Peyer's patch (tissue), 4 donors: ENCODE data around the gene PHLDB3. TPM values are rescaled to one million over a fixed set of nuclear protein-coding genes. Genes with fewer than 3 reads are reported as not detected.
A peak's percentile ranks its signal among the peaks of the same experiment; 100 is the strongest.
"Not testable (repeated sequence)": the region's sequence is repeated elsewhere in the genome, so short reads cannot be mapped to it uniquely, and the experiment has no call there.

ENCODE experiments used
- DNase-seq, 3 donors: peaks; one replicate each; pipeline ENCODE4 v3.0.0-alpha.2; 2017 to 2019
- H3K27ac ChIP-seq, 4 donors: fragments of 200-600 bp; sonication (generic); one replicate each; pipeline ENCODE4 v1.5.1; 2016 to 2019
- H3K27me3 ChIP-seq, 2 donors: fragments of 200-600 bp; sonication (generic); one replicate each; pipeline ENCODE4 v1.5.1; 2019
- H3K36me3 ChIP-seq, 3 donors: fragments of 200-600 bp; sonication (generic); one replicate each; pipeline ENCODE4 v1.5.1; 2016 to 2019
- H3K4me1 ChIP-seq, 4 donors: fragments of 200-600 bp; sonication (generic); one replicate each; pipeline ENCODE4 v1.5.1; 2016 to 2019
- H3K4me3 ChIP-seq, 4 donors: fragments of 200-600 bp; sonication (generic); 1 replicate in 3 of 4; 2 replicates in 1 of 4; pipeline ENCODE4 v1.5.1; 2016 to 2019; ENCODE audit warnings: mild to moderate bottlenecking in 1 of 4
- H3K9me3 ChIP-seq, 4 donors: fragments of 200-600 bp; sonication (generic); one replicate each; pipeline ENCODE4 v1.5.1; 2016 to 2019; ENCODE audit warnings: mild to moderate bottlenecking in 1 of 4
- CTCF ChIP-seq, 6 experiments: fragments of 450-650 bp in 4 of 6; fragments of 200-600 bp in 2 of 6; sonication (generic) in 1 of 6; IDR thresholded peaks; one replicate each; pipeline ENCODE4 v1.5.1; 2017 to 2019; ENCODE audit warnings: antibody characterized with exemption in 6 of 6, mild to moderate bottlenecking in 3 of 6, moderate library complexity in 1 of 6
- POLR2A ChIP-seq, 2 donors: fragments of 450-650 bp; IDR thresholded peaks; one replicate each; pipeline ENCODE4 v1.5.1; 2017; ENCODE audit warnings: antibody characterized with exemption in 2 of 2, mild to moderate bottlenecking in 2 of 2, moderate library complexity in 2 of 2
- total RNA-seq, 4 donors: library from RNA; depleted of rRNA; stranded (reverse); fragments of >200 nt; gene quantifications; one replicate each; pipeline ENCODE4 v1.1.0, GENCODE V29; 2016

The PHLDB3 gene
- total RNA-seq, 4 donors from 2014 or later, result 13.0 to 23.4 (median 18.0) TPM

GRCh38 chr19:43526884-43527859, 22.6 kb upstream of the PHLDB3 start, which contains the start of gene ETHE1:
Gene ETHE1, minus strand, starts transcription at chr19:43527201. Its CDS starts 24 bp downstream, at chr19:43527177.
- TF ChIP-seq CTCF (IDR thresholded peaks at IDR 0.05) (peak in 3 of 6 experiments; percentile 1 to 8 (median 4)), POLR2A (IDR thresholded peaks at IDR 0.05) (peak; percentile 91 to 94)
- peaks cover 0 to under 1% (median 0%) of the 10 kb centered on the region in 3 donors for H3K36me3 ChIP-seq
- H3K4me3 ChIP-seq, result peak within 1 kb of the TSS; percentile 73 to 88 (median 84)
- no peaks in the 10 kb centered on the region for H3K27me3 ChIP-seq
- DNase-seq, result peak; percentile 85 to 95 (median 93)
- H3K9me3 ChIP-seq, result no peaks in the 10 kb centered on the region
- H3K4me1 ChIP-seq, result peaks cover 0 to 22% (median 7%) of the 10 kb centered on the region in 4 donors
- H3K27ac ChIP-seq, result peak within 1 kb of the TSS; percentile 79 to 90 (median 86)

GRCh38 chr19:43525836-43526771, 21.6 kb upstream of the PHLDB3 start:
- Histone ChIP-seq H3K36me3 (peaks cover 0 to 11% (median 0%) of the 10 kb centered on the region in 3 donors), H3K9me3 (no peaks in the 10 kb centered on the region), H3K27ac (peak overlapping the region; percentile 79 to 90 (median 86)), H3K27me3 (no peaks in the 10 kb centered on the region), H3K4me1 (peaks cover 0 to 18% (median 7%) of the 10 kb centered on the region in 4 donors), H3K4me3 (peak overlapping the region; percentile 73 to 88 (median 84))
- TF ChIP-seq CTCF (IDR thresholded peaks at IDR 0.05) (no peak), POLR2A (IDR thresholded peaks at IDR 0.05) (no peak)
- peak; percentile 48 to 68 (median 67) for DNase-seq

GRCh38 chr19:43524922-43525835, 20.6 kb upstream of the PHLDB3 start:
- H3K27ac ChIP-seq, result peak overlapping the region; percentile 79 to 90 (median 86)
- DNase-seq, result peak; percentile 61 to 89 (median 84)
- H3K9me3 ChIP-seq, result no peaks in the 10 kb centered on the region
- no peaks in the 10 kb centered on the region for H3K27me3 ChIP-seq
- peak overlapping the region; percentile 73 to 88 (median 84) for H3K4me3 ChIP-seq
- peaks cover 0 to 17% (median 0%) of the 10 kb centered on the region in 3 donors for H3K36me3 ChIP-seq
- TF ChIP-seq POLR2A (IDR thresholded peaks at IDR 0.05) (peak; percentile 55 to 70), CTCF (IDR thresholded peaks at IDR 0.05) (no peak)
- H3K4me1 ChIP-seq, result peaks cover 0 to 18% (median 7%) of the 10 kb centered on the region in 4 donors

GRCh38 chr19:43523696-43524095, 19.1 kb upstream of the PHLDB3 start:
- peaks cover 0 to 18% (median 7%) of the 10 kb centered on the region in 4 donors for H3K4me1 ChIP-seq
- not testable (repeated sequence) for DNase-seq, H3K27ac ChIP-seq, H3K9me3 ChIP-seq, H3K27me3 ChIP-seq, H3K4me3 ChIP-seq
- peaks cover 0 to 17% (median 0%) of the 10 kb centered on the region in 3 donors for H3K36me3 ChIP-seq

- H3K27ac ChIP-seq, result no peak overlapping the region
- H3K4me1 ChIP-seq, result peaks cover 0 to 15% (median 7%) of the 10 kb centered on the region in 4 donors
- no peaks in the 10 kb centered on the region for H3K27me3 ChIP-seq
- no peak overlapping the region for H3K4me3 ChIP-seq
- no peak for TF ChIP-seq POLR2A (IDR thresholded peaks at IDR 0.05)
- no peak for TF ChIP-seq CTCF (IDR thresholded peaks at IDR 0.05)
- peaks cover 0 to 17% (median 0%) of the 10 kb centered on the region in 3 donors for H3K36me3 ChIP-seq
- no peak for DNase-seq
- no peaks in the 10 kb centered on the region for H3K9me3 ChIP-seq
These were observed 18.4 kb upstream of the PHLDB3 start for GRCh38 chr19:43522929-43523328.
